Brain microvascular endothelial cell (primary cell): Measurements from ENCODE around the gene ARHGAP44.

ENCODE experiments used
- DNase-seq: peaks from one replicate; pipeline ENCODE4 v3.0.0-alpha.2; 2020
- H3K27ac ChIP-seq: fragments of 250-450 bp; sonication (Bioruptor Pico); 2 replicates; pipeline ENCODE4 v1.5.1; 2020; ENCODE audit warnings: mild to moderate bottlenecking, moderate library complexity
- H3K27me3 ChIP-seq: fragments of 250-450 bp; sonication (Bioruptor Pico); replicated peaks from 2 replicates; pipeline ENCODE4 v1.5.1; 2020; ENCODE audit warnings: mild to moderate bottlenecking
- H3K36me3 ChIP-seq: fragments of 250-450 bp; sonication (Bioruptor Pico); replicated peaks from 2 replicates; pipeline ENCODE4 v1.5.1; 2020; ENCODE audit warnings: mild to moderate bottlenecking
- H3K4me3 ChIP-seq: 2 replicates; pipeline ENCODE4 v1.5.1; 2011; ENCODE audit warnings: low read depth, mild to moderate bottlenecking, control low read depth, low read length, moderate library complexity
- in situ Hi-C: cut with HindIII; loops from 2 replicates; pipeline ENCODE4 v1.10.0; 2017; ENCODE audit warnings: low sequenced_read_pairs, low pct_ligation_motif_present
- TF ChIP-seq, protein P1 (sequence below): IDR thresholded peaks from 2 replicates; pipeline ENCODE4 v1.5.1; 2011; ENCODE audit warnings: low read depth, mild to moderate bottlenecking, moderate library complexity, low read length, control low read depth, inconsistent platforms; ENCODE audit errors: missing control alignments

ARHGAP44 gene

DNA sequence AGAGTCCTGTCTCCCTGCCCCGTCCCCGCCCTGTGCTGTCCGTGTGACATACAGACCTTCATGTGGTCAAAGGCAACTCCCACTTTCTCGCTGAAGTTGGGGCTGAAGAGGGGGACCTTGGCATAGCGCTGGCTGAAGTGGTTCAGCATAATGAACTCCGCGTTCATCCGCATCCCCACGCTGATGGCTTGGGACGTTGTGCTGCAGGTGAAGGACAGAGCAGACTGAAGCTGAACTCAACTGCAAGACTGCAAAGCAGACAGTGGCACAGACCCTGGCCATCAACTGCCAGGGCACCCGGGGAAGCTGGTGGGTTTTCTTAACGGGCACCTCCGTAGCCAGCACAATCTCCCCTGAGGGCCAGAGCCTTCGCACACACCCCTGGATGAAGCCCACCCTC lies 204.3 kb downstream of the ARHGAP44 start:
- H3K27me3 ChIP-seq, result no peaks in the 10 kb centered on the region
- H3K36me3 ChIP-seq, result peaks cover 84% of the 10 kb centered on the region
- no peak overlapping the region for H3K27ac ChIP-seq
- TF ChIP-seq, protein P1, sequence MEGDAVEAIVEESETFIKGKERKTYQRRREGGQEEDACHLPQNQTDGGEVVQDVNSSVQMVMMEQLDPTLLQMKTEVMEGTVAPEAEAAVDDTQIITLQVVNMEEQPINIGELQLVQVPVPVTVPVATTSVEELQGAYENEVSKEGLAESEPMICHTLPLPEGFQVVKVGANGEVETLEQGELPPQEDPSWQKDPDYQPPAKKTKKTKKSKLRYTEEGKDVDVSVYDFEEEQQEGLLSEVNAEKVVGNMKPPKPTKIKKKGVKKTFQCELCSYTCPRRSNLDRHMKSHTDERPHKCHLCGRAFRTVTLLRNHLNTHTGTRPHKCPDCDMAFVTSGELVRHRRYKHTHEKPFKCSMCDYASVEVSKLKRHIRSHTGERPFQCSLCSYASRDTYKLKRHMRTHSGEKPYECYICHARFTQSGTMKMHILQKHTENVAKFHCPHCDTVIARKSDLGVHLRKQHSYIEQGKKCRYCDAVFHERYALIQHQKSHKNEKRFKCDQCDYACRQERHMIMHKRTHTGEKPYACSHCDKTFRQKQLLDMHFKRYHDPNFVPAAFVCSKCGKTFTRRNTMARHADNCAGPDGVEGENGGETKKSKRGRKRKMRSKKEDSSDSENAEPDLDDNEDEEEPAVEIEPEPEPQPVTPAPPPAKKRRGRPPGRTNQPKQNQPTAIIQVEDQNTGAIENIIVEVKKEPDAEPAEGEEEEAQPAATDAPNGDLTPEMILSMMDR, result no peak
- in situ Hi-C loops, result no loop called here
- H3K4me3 ChIP-seq, result no peak overlapping the region
- DNase-seq, result no peak

DNA sequence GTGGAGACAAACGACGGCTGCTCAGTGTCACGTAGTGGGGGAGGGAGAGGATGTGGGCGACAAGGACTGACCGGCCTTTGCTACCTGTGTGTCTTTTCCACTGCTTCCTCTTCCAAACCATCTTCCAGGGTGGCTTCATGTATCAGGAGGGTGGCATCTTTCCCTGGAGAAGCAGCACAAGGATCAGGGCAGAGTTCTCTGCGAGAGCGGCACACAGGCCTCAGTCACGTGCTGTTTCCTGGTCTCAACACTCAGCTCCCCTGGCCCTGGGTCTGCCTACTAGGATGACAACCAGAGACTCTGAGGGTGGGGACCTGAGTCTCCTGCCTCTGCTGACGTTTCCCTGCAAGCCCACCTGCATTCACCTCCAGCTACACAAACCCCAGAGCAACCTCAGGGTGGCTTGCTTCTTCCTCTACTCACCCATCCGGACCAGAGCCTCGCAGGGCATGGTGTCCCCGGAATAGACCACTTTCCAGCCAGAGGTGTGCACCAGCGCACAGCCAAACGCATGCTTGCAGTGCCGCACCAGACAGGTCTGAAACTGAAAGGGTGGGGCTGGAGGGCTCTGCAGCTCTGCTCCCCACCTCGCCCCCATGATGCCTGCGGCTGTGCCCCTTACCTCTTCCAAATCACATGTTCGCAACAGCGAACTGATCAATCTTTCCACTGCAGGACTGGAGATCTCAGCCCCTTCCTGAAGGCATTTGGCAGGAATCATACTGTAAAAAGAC lies 205.2 kb downstream of the ARHGAP44 start:
- DNase-seq, result no peak

DNA sequence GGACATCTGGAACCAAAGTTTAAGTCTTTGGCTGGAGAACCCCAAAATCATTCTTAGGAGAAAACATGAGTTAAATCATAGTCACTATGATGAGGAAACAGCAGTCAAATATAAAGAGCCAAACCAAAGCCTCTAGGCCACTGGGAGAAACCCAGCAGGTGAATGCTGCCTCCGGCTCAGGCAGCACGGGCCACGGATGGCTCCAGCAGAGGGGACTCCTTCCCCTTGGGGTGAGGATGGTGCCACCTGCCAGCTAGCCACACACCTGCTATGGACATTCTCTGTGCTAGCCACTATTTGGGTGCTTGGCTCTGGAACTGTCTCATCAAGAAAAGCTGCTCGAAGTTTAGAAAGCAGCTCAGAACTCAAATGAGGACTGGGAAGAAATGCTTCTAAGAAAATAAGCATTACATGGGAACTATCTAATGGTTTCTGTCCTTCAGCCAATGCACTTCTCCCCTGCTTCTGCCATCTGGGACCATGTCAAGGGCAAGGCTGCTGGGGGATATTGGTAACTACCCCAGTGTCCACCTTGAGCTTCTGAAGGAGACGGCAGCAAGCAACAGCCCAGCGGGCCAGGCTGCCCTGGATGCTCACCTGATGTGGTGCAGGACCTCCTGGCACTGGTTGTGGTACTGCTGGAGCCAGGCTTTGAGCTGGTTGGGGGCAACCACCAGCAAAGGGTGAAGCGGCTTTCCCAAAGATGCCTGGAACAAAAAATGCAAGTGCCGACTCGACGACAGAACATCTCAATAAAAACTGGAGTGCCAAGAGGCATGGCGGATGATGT lies 206.0 kb downstream of the ARHGAP44 start:
- TF ChIP-seq, protein P1, result no peak
- in situ Hi-C loops, result no loop called here
- Histone ChIP-seq H3K27me3 (no peaks in the 10 kb centered on the region), H3K4me3 (no peak overlapping the region), H3K27ac (no peak overlapping the region), H3K36me3 (peaks cover 94% of the 10 kb centered on the region)
- DNase-seq, result no peak

More for the DNA sequence above, 205.2 kb downstream of the ARHGAP44 start:
- TF ChIP-seq, protein P1, result no peak
- Histone ChIP-seq H3K36me3 (peaks cover 92% of the 10 kb centered on the region), H3K4me3 (no peak overlapping the region), H3K27ac (no peak overlapping the region), H3K27me3 (no peaks in the 10 kb centered on the region)
- in situ Hi-C loops, result no loop called here

DNA sequence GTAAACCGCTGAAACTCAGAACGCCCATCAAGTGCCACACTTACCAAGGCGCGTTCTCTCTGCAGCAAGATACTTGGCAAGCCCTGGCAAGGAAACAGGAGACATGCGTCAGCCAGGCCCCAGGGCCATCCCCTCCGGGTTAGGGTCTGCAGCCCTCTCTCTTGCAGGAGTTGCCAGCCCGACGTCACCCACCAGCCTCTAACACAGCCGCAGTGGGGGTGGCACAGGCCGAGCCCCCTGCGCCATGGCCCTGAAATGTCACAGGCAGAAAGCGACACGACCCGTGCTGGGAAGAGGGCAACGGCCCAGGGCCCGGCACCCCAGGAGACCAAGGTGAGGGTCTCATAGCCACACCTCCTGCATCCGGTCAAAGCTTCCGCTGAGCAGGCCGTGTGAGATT lies 206.6 kb downstream of the ARHGAP44 start:
- TF ChIP-seq, protein P1, result no peak
- Histone ChIP-seq H3K36me3 (peaks cover 94% of the 10 kb centered on the region), H3K27ac (no peak overlapping the region), H3K4me3 (no peak overlapping the region), H3K27me3 (no peaks in the 10 kb centered on the region)
- in situ Hi-C loops, result no loop called here
- no peak for DNase-seq

DNA sequence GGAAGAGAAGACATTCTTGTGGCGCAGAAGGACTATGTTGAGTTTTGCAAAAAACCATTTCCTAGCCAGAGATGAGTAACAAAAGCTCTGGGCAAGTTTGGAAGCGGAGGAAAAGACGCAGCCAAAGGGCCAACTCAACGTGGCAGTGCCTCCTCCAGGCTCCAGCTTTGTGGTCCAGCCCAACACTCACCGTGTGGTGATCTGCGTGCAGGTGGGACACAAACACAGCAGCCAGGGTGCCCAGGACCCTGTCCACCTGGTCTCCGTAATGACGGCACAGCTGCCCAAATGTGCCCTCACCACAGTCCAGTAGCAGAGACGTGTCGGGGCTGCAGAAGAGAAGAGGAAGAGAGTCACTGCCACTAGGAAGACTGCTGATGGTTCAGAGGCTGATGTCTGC lies 207.1 kb downstream of the ARHGAP44 start:
- H3K36me3 ChIP-seq, result peaks cover 90% of the 10 kb centered on the region
- TF ChIP-seq, protein P1, result no peak
- in situ Hi-C loops, result no loop called here

More for the DNA sequence above, 207.1 kb downstream of the ARHGAP44 start:
- no peak for DNase-seq
- H3K27ac ChIP-seq, result no peak overlapping the region
- no peaks in the 10 kb centered on the region for H3K27me3 ChIP-seq
- H3K4me3 ChIP-seq, result no peak overlapping the region
